Endodermal cell (in vitro differentiated cells): ENCODE results near the gene NCAPG2. TPM values are rescaled to one million over a fixed set of nuclear protein-coding genes. Genes with fewer than 3 reads are reported as not detected.

ENCODE experiments used
- DNase-seq: peaks from one replicate; pipeline ENCODE4 v3.0.0-alpha.2; 2017
- H3K27ac ChIP-seq: 2 replicates; pipeline ENCODE4 v1.5.1; 2013; ENCODE audit warnings: mild to moderate bottlenecking, low read depth, low read length, moderate library complexity
- H3K27me3 ChIP-seq: 2 replicates; pipeline ENCODE4 v1.6.1; 2013; ENCODE audit warnings: mild to moderate bottlenecking, low read length, moderate library complexity; ENCODE audit not compliant: insufficient read depth, control insufficient read depth, poor library complexity, severe bottlenecking
- H3K36me3 ChIP-seq: 2 replicates; pipeline ENCODE4 v1.7.0; 2013; ENCODE audit warnings: mild to moderate bottlenecking, low read length, moderate library complexity; ENCODE audit not compliant: control insufficient read depth, insufficient read depth
- H3K4me1 ChIP-seq: one replicate; pipeline ENCODE4 v1.7.0; 2013; ENCODE audit warnings: low read length; ENCODE audit not compliant: control insufficient read depth, insufficient read depth
- H3K4me3 ChIP-seq: 2 replicates; pipeline ENCODE4 v1.5.1; 2013; ENCODE audit warnings: mild to moderate bottlenecking, low read length, moderate library complexity
- H3K9ac ChIP-seq: 2 replicates; pipeline ENCODE4 v1.6.1; 2013; ENCODE audit warnings: mild to moderate bottlenecking, low read length, moderate library complexity; ENCODE audit not compliant: poor library complexity, severe bottlenecking; ENCODE audit errors: extremely low read depth
- H3K9me3 ChIP-seq: 2 replicates; pipeline ENCODE4 v1.6.1; 2013; ENCODE audit warnings: mild to moderate bottlenecking, low read length, moderate library complexity; ENCODE audit not compliant: control insufficient read depth
- H3K27ac Mint-ChIP-seq: 2 replicates; pipeline ENCODE4 v1.8.0; 2020; ENCODE audit warnings: mixed read lengths
- H3K27me3 Mint-ChIP-seq: 2 replicates; pipeline ENCODE4 v1.8.0; 2021; ENCODE audit warnings: mild to moderate bottlenecking, mixed read lengths; ENCODE audit not compliant: insufficient read depth
- H3K36me3 Mint-ChIP-seq: 2 replicates; pipeline ENCODE4 v1.8.0; 2020; ENCODE audit warnings: low read depth, mixed read lengths
- H3K4me1 Mint-ChIP-seq: 2 replicates; pipeline ENCODE4 v1.8.0; 2020; ENCODE audit warnings: mixed read lengths
- H3K4me3 Mint-ChIP-seq: 2 replicates; pipeline ENCODE4 v1.8.0; 2020; ENCODE audit warnings: mild to moderate bottlenecking, moderate library complexity, mixed read lengths
- H3K9me3 Mint-ChIP-seq: 2 replicates; pipeline ENCODE4 v1.8.0; 2020; ENCODE audit warnings: mild to moderate bottlenecking, mixed read lengths
- CTCF ChIP-seq: fragments of 200-600 bp; sonication (generic); conservative IDR thresholded peaks from 2 replicates; pipeline ENCODE4 v1.5.0; 2021; ENCODE audit warnings: antibody characterized with exemption, mild to moderate bottlenecking
- WGBS, 2 experiments: methylation state at CpG; one replicate each; pipeline versions ENCODE4 v1.1.5 to v1.1.7; 2013; ENCODE audit warnings: missing lambda C conversion rate in 2 of 2, mixed read lengths in 1 of 2; ENCODE audit not compliant: insufficient coverage in 1 of 2, insufficient read length in 1 of 2; 5-methylcytosine and 5-hydroxymethylcytosine counted together
- total RNA-seq, 2 donors: library from RNA; stranded (reverse); fragmentation: NEBNext Ultra II Directional in 1 of 2; extraction: Animal tissue kit (Norgen Biotek cat#: 25700) in 1 of 2; gene quantifications; 2 replicates in 1 of 2; 3 replicates in 1 of 2; pipeline ENCODE4 v1.2.1, GENCODE V29; 2021

The NCAPG2 gene
- total RNA-seq, 2 donors from 2014 or later = 58.7 to 77.1 TPM

GRCh38 chr7:158655507-158655906 lies 49.1 kb downstream of the NCAPG2 start:
- no peak for TF ChIP-seq CTCF
- no peak for DNase-seq
- WGBS, 2 experiments = 94 to 96% methylated on average over 6 to 11 of the region's 11 CpGs
- Mint-ChIP-seq H3K9me3 (no peaks in the 10 kb centered on the region), H3K27ac (peak overlapping the region; percentile 17), H3K36me3 (peaks cover 53% of the 10 kb centered on the region), H3K4me1 (peaks cover 11% of the 10 kb centered on the region), H3K4me3 (no peak overlapping the region), H3K27me3 (no peaks in the 10 kb centered on the region)
- Histone ChIP-seq H3K9me3 (no peaks in the 10 kb centered on the region), H3K27ac (no peak overlapping the region), H3K4me1 (peaks cover 4% of the 10 kb centered on the region), H3K36me3 (peaks cover 59% of the 10 kb centered on the region), H3K4me3 (no peak overlapping the region), H3K27me3 (no peaks in the 10 kb centered on the region), H3K9ac (no peak overlapping the region)

- WGBS, 2 experiments = 95% methylated on average over 4 to 11 of the region's 11 CpGs
- Histone ChIP-seq H3K4me3 (no peak overlapping the region), H3K36me3 (peaks cover 74% of the 10 kb centered on the region), H3K4me1 (no peaks in the 10 kb centered on the region), H3K9ac (no peak overlapping the region), H3K27ac (no peak overlapping the region), H3K27me3 (no peaks in the 10 kb centered on the region), H3K9me3 (peaks cover 7% of the 10 kb centered on the region)
- no peak overlapping the region for H3K4me3 Mint-ChIP-seq
- no peaks in the 10 kb centered on the region for H3K27me3 Mint-ChIP-seq
- H3K27ac Mint-ChIP-seq = peak overlapping the region; percentile 78
- TF ChIP-seq CTCF = no peak
- peaks cover 72% of the 10 kb centered on the region for H3K36me3 Mint-ChIP-seq
- DNase-seq = no peak
- no peaks in the 10 kb centered on the region for H3K9me3 Mint-ChIP-seq
- H3K4me1 Mint-ChIP-seq = no peaks in the 10 kb centered on the region
Observed at GRCh38 chr7:158651968-158652565, 52.5 kb downstream of the NCAPG2 start.

DNA sequence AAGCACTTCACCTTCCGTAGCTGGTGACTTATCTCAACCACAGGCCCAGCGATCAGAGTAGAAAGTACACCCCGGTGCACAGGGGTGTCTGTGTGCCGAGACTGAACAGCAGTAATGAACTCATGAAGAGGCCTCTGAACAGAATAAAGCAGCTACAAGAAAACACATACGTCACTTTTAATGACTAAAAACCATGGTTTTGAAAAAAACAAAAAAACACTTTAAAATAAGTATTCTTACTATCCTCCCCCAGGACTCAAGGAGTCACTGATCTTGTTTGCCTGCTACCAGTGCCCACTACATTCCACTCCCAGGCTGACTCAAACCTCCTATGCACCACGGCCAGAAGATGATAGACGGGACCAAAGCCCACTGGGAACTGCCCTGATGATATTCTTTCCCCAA lies 53.8 kb downstream of the NCAPG2 start:
- 93 to 94% methylated on average over 5 to 7 of the region's 7 CpGs for WGBS, 2 experiments

More for the DNA sequence above, 53.8 kb downstream of the NCAPG2 start:
- peaks cover 73% of the 10 kb centered on the region for H3K36me3 ChIP-seq
- DNase-seq = no peak
- H3K4me1 Mint-ChIP-seq = no peaks in the 10 kb centered on the region
- no peaks in the 10 kb centered on the region for H3K9me3 Mint-ChIP-seq
- no peaks in the 10 kb centered on the region for H3K27me3 ChIP-seq
- peaks cover 7% of the 10 kb centered on the region for H3K9me3 ChIP-seq
- no peak overlapping the region for H3K4me3 ChIP-seq
- no peak overlapping the region for H3K4me3 Mint-ChIP-seq
- no peaks in the 10 kb centered on the region for H3K4me1 ChIP-seq
- H3K36me3 Mint-ChIP-seq = peaks cover 66% of the 10 kb centered on the region
- TF ChIP-seq CTCF = no peak
- H3K27ac ChIP-seq = no peak overlapping the region
- H3K9ac ChIP-seq = no peak overlapping the region
- H3K27ac Mint-ChIP-seq = peak overlapping the region; percentile 23
- H3K27me3 Mint-ChIP-seq = no peaks in the 10 kb centered on the region
